GM21529 (cell line): ENCODE measurements around the gene SFTPA1.
"Not testable (repeated sequence)": the region's sequence is repeated elsewhere in the genome, so short reads cannot be mapped to it uniquely, and the experiment has no call there.

Experiments used
- ATAC-seq: cut with Tn5 transposase; IDR thresholded peaks from one replicate; pipeline ENCODE4 v1.9.1; 2021; ENCODE audit not compliant: unreplicated experiment

Gene SFTPA1

GRCh38 chr10:79608505-79609375 is 2.0 kb upstream of the SFTPA1 start:
- ATAC-seq, result peak; percentile 46

GRCh38 chr10:79611193-79611976 is 646 bp downstream of the SFTPA1 start:
- not testable (repeated sequence) for ATAC-seq

GRCh38 chr10:79615577-79615976 is 4.8 kb downstream of the SFTPA1 start:
- ATAC-seq, result no peak

- ATAC-seq, result no peak
Observed at GRCh38 chr10:79616164-79616563, 5.4 kb downstream of the SFTPA1 start.

- not testable (repeated sequence) for ATAC-seq
Observed at GRCh38 chr10:79623663-79624062, 12.9 kb downstream of the SFTPA1 start.

GRCh38 chr10:79627075-79627474 is 16.3 kb downstream of the SFTPA1 start:
- ATAC-seq, result no peak

GRCh38 chr10:79628083-79628482 is 17.3 kb downstream of the SFTPA1 start:
- no peak for ATAC-seq

GRCh38 chr10:79628988-79629954 is 18.5 kb downstream of the SFTPA1 start:
- ATAC-seq, result no peak

GRCh38 chr10:79629955-79630327 is 19.2 kb downstream of the SFTPA1 start:
- ATAC-seq, result no peak

GRCh38 chr10:79636654-79637199 is 26.0 kb downstream of the SFTPA1 start:
- not testable (repeated sequence) for ATAC-seq

GRCh38 chr10:79638318-79638717 is 27.6 kb downstream of the SFTPA1 start:
- ATAC-seq, result no peak

GRCh38 chr10:79652695-79653094 is 42.0 kb downstream of the SFTPA1 start:
- ATAC-seq, result not testable (repeated sequence)

- ATAC-seq, result not testable (repeated sequence)
Observed at GRCh38 chr10:79663287-79663686, 52.5 kb downstream of the SFTPA1 start.

GRCh38 chr10:79664686-79665085 is 53.9 kb downstream of the SFTPA1 start:
- ATAC-seq, result not testable (repeated sequence)
